Amniotic stem cell (primary cell): ENCODE data around the gene ARHGEF26.

Experiments used
- DNase-seq: peaks from one replicate; lab custom pipeline; 2025; lab: John Stamatoyannopoulos, UW

Gene ARHGEF26

DNA sequence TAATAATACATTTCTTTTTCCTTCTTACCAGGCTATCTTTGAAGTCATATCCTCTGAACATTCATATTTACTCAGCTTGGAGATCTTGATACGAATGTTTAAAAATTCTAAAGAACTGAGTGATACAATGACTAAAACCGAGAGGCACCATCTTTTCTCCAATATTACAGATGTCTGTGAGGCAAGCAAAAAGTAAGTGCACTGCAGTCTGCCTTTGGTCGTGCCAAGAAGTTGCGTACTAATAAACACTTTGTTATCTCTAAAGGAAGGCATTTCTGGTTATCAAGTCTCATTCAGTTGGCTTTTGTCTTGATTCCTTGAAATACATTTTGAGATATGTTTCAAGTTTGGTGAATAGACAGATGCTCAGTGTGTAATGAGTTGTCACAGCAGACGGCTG lies 31.6 kb downstream of the ARHGEF26 start:
- no peak for DNase-seq

DNA sequence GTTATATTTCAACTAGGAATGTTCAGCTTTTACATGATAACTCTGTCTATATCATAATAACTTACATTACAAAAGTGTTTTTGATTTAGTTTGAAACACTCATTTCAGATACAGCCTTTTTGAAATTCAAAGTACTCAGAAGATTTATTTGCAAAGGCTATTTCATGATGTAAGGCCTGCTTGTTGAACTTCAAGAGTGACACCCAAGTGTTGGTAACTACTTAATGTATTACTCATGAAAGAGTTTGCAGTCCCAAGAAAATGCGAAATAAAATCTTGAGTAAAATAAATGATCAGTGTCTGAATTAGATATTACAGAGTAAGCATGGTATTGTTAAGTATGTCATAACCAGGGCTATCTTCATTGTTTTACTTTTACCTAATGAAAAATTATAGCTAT lies 35.3 kb downstream of the ARHGEF26 start:
- DNase-seq, result no peak

DNA sequence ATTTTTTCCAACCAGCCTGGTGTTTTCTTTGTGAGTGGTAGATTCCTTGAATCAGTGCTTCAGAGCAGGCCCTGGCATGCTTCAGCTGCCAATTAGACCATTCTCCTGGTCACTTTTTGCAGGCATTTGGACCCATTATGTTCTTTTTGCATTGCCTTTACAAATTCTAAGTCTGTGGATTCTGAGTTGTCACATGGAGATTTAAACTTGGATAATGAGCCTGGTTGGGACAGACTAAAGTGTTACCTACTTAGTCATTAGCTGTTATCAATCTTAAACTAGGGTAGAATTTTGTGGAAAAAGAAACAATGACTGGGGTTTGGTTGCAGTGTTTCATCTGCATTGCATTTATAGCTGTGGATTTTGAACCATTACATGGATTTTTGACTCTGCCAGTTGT lies 40.6 kb downstream of the ARHGEF26 start:
- DNase-seq, result no peak

GRCh38 chr3:154164387-154164786 lies 43.2 kb downstream of the ARHGEF26 start:
- no peak for DNase-seq

DNA sequence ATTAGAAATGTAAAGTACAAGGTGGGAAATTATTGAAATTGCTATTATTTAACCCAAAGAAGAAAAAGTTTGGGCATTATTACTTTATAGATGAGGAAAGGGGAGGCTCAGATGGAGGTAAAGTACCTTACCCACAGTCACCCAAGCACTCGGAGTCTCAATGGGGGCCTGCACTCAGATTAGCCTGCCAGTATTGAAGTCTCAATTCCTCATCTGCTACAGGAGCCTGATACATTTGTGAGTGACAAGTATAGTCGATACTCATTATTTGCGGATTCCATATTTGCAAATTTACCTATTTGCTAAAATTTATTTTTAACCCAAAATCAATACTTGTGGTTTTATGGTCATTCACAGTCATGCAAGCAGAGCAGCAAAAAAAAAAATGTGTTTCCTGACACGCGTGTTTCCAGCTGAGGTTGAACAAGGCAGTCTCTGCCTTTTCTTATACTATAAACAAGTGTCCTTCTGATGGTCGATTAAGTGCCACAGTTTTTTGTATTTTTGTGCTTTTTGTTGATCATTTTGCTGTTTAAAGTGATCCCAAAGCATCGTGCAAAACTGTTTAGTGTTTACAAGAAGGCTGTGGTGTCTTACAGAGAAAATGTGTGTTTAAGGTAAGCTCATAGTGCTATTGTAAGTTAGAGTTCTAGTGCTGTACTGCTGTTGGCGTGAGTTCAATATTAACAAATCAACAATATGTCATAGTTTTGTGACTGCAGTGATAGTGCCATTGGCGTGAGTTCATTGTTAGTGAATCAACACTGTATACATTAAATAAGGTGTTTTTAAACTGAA lies 48.0 kb downstream of the ARHGEF26 start:
- no peak for DNase-seq

GRCh38 chr3:154169796-154170110 lies 48.6 kb downstream of the ARHGEF26 start:
- DNase-seq, result no peak

DNA sequence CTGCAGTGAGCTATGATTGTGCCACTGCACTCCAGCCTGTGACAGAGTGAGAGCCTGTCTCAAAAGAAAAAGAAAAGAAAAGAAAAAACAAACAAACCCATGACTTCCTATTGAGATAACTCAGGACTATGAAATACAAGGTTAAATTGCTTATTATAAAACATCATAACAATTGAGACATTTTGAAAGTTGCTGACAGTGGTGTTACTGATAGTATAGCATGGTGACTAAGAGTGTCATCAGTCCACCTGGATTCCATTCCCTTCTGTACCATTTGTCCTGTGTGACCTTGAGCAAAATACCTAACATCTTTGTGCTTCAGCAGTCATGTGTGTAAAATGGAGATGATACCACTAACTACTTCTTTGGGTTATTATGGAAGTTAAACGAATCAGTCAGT lies 49.1 kb downstream of the ARHGEF26 start:
- DNase-seq, result no peak

DNA sequence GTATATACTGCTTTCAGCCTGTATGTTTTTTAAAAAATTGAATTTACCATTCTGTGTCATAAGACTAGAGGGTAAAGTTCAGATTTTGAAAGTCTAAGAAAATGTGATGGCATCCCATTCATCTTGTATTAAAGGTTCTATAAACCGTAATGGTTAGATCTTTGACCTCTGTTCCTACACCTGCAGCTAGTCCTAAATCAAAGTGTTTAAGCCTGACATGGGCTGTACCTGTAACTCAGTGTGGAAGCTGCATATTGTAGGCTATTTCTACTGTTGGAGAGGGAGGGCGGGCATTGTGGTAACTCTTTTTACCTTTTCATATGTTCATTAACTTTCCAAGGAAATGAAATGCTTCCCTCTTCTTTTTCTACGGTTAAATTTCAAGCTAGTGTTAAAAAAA lies 53.9 kb downstream of the ARHGEF26 start:
- no peak for DNase-seq

DNA sequence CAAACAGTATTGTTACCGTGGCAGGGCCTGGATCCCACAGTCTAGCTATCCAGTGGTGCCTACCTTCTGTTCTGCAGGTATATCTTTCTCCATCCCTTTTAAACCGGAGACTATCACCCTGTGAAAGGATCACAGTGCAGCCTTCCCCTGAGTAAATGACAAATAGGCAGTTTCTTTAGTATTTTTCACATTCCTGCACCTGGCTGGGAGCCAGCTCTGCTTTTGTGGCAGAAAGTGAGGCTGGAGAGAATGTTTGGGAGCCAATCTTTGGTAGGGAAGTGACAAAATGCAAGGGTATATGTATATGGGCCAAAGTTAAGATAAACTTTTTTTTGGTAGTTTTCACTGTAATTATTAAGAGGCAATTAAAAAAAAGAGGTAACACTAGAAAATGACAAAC lies 54.8 kb downstream of the ARHGEF26 start:
- DNase-seq, result no peak

GRCh38 chr3:154177406-154177805 lies 56.2 kb downstream of the ARHGEF26 start:
- DNase-seq, result no peak

DNA sequence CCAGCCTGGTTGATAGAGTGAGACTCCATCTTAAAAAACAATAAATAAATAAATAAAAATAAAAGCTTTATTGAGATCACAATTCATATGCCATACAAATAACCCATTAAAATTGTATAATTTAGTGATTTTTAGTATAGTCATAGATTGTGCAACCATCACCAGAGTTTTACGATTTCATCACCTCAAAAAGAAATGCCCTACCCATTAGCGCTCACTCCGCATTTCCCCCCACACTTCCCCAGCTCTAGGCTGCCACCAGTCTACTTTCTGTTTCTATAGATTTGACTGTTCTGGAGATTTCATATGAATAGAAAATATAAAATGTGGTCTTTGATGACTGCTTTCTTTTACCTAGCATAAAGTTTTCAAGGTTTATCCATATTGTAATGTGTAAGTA lies 57.0 kb downstream of the ARHGEF26 start:
- no peak for DNase-seq

DNA sequence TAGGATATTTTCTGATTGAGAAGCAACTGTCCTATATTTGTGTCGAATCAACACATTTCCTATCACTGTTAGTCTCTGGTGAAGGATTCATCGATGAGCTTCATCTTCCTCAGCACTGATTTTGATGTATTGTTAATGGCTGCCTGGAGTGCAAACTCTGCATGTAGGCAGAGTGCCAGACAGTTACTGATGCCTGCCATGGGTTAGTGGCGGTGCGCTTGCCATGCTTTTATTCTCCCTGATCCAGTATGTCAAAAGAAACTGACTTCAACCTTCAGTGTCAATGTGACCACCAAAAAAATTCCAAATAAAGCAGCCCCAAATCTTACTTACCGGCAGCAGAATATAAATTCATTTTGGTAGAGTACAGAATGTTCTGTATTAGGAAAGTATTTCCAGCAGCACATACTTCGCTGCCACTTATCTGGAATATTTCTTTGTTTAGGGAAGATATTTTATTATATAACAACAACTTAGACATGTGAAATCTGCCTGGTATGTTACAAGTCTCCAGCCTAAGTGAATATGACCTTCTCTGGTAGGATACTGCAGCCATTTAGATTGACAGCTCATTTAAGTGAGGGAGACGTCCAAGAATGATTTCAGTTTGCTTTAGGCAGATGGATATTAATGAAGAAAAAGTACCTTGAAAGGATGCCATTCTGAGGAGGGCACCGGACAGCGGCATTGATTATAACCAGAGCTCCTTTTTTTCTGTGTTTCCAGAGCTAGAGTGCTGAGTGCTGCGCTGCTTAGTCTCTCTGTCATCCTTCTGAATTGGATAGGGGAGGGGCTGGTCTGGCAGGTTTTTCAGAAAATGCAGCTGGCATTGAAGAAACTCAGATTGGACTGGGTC lies 59.9 kb downstream of the ARHGEF26 start:
- DNase-seq, result no peak

GRCh38 chr3:154182322-154182922 lies 61.2 kb downstream of the ARHGEF26 start:
- DNase-seq, result no peak

DNA sequence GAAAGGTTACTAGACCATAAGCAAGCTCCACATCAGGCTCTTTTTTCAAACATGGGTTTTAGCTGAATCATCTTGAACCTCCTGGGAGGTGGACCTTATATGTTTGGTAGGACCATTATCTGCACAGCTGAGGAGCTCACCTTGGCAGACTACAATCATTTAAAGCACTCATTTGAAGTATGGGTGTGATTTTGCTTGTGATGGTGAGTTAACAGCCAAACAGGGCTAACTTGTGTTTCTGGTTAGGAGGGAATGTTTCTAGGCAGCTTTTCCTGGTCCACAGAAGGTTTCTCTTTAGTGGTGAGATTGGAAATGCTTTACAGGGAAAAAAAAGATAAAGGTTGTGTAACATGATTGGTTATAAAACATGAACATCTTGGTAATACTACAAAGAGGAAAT lies 61.8 kb downstream of the ARHGEF26 start:
- DNase-seq, result no peak

- no peak for DNase-seq
Observed at GRCh38 chr3:154184582-154184981, 63.4 kb downstream of the ARHGEF26 start.

GRCh38 chr3:154188437-154188836 lies 67.2 kb downstream of the ARHGEF26 start:
- no peak for DNase-seq

GRCh38 chr3:154188846-154189245 lies 67.7 kb downstream of the ARHGEF26 start:
- no peak for DNase-seq

GRCh38 chr3:154191520-154191919 lies 70.3 kb downstream of the ARHGEF26 start:
- DNase-seq, result no peak

DNA sequence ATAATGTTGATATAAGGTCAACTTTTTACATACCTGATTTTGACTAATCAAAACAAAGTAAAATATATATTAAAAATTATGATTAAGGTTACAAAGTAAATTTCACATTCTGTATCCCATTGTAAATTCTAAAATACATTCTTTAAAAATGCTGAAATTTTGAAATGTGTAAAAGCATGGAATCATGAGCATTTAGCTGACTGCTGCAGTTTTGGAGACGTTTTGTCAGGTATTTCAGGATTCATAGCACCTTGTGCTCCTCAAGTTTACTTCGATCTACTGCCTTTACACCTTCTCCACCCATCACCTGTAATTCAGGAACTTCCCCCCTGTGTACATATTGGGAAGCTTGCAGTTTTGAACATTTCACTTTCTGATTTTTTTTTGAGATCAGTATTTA lies 71.0 kb downstream of the ARHGEF26 start:
- no peak for DNase-seq

DNA sequence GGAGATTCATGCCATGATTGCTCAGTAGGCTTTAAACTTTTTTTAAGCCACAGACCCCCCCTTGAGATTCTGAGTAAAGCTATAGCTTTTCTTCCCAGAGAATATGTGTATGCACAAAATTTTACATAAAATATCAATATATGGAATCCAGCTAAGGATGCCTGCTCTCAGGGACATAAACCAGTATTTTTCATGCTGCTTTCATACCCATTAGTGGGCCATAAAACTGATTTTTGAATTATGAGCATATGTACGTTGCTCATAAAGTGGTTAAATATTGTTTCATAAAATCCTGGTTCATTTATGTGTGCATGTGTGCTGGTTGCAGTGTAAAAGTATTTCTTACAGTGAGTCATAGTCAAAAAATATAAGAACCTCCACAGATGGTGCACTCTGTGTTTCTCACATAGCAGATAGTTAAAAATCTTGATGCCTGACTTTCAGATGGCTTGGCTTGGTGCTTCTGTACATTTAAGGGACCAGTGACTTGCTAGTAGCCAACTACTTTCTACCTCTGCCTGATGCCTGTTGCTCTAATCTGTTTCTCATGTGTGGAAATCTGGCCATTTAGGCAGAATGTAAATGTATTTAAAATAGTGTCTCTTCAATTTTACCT lies 71.9 kb downstream of the ARHGEF26 start:
- DNase-seq, result no peak

- no peak for DNase-seq
Observed at GRCh38 chr3:154194877-154195276, 73.7 kb downstream of the ARHGEF26 start.

DNA sequence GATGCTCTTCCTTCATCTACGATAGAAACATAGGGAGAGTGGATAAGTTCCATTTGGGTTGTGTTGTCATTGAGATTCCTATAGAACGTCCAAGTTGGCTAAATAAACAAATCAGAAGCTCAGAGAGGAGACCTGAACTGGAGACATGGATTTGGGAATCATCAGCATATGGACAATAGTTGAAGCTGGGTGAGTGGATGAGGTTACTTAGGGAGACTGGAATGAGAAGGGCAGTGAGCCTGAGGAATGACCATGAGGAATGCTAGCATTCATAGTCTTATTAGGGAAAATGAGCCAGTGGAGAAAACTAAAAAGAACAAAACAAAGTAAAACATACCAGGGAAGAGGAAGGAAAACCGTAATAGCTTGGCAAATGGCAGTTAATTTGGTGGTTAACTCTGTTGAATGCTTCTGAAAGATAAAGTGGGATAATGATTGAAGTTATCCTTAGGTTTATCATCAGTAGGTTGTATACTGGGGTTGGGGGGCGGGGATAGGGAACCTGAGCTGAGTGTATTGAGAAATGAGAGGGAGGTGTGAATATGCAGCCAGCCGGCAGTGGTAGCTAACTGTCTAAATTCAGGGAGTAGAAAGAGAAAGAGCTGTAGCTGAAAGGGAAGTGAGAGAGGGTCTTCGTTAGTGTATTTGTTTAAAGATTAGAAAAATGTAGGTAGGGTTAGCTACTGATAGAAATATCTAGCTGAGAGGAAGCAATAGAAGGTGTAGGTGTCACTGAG lies 74.6 kb downstream of the ARHGEF26 start:
- DNase-seq, result no peak
